ENCODE measurements around the gene KIAA0513.

KIAA0513 gene

DNA sequence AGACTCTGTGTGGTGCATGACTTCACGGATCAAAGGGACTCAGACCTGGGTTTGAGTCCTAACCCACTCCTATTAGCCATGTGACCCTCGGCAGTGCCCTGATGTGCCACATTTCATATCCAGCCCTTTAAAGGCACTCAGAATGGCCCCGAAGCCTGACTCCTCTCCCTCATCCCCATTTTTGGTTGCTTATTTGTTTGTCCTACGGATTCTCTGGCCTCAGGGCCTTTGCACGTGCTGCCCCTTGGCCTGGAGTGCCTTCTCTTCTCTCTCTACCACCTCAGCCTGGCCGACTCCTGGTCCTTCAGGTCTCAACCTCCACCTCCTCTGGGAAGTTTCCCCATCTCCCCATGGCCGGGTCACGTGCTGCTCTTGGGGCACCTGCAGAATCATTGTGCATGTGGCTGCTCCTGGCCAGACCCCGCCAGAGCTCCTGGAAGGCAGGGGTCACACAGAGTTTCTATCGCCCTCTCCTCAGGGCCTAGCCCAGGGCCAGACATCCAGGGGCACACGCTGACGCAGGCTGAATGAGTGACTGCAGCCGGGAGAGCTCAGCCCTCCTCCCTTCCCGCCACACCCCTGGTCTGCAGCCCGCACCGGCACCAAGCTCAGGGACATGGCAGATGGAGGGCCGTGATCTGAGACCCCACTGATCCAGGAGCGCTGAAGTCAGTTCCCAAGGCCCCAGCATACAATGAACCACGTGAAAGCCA, 106.6 kb downstream of the KIAA0513 start:
- no peak for DNase-seq
- Mint-ChIP-seq H3K4me3 (no peak overlapping the region), H3K36me3 (ENCODE audit: low read depth) (no peaks in the 10 kb centered on the region), H3K4me1 (ENCODE audit: low read depth) (peaks cover 5% of the 10 kb centered on the region), H3K27ac (no peak overlapping the region), H3K27me3 (peaks cover 32% of the 10 kb centered on the region), H3K9me3 (no peaks in the 10 kb centered on the region)

GRCh38 chr16:85134789-85135142, 107.2 kb downstream of the KIAA0513 start:
- Mint-ChIP-seq H3K36me3 (ENCODE audit: low read depth) (no peaks in the 10 kb centered on the region), H3K27ac (no peak overlapping the region), H3K9me3 (no peaks in the 10 kb centered on the region), H3K4me3 (no peak overlapping the region), H3K27me3 (peaks cover 37% of the 10 kb centered on the region), H3K4me1 (ENCODE audit: low read depth) (peaks cover 7% of the 10 kb centered on the region)
- no peak for DNase-seq

- no peak overlapping the region for H3K27ac Mint-ChIP-seq
- H3K9me3 Mint-ChIP-seq, result no peaks in the 10 kb centered on the region
- H3K27me3 Mint-ChIP-seq, result peaks cover 39% of the 10 kb centered on the region
- H3K4me3 Mint-ChIP-seq, result no peak overlapping the region
- H3K4me1 Mint-ChIP-seq (ENCODE audit: low read depth), result peaks cover 8% of the 10 kb centered on the region
- no peak for DNase-seq
- no peaks in the 10 kb centered on the region for H3K36me3 Mint-ChIP-seq (ENCODE audit: low read depth)
Observed at GRCh38 chr16:85136213-85136701, 108.7 kb downstream of the KIAA0513 start.

- no peaks in the 10 kb centered on the region for H3K36me3 Mint-ChIP-seq (ENCODE audit: low read depth)
Observed at GRCh38 chr16:85136702-85137322, 109.2 kb downstream of the KIAA0513 start.

DNA sequence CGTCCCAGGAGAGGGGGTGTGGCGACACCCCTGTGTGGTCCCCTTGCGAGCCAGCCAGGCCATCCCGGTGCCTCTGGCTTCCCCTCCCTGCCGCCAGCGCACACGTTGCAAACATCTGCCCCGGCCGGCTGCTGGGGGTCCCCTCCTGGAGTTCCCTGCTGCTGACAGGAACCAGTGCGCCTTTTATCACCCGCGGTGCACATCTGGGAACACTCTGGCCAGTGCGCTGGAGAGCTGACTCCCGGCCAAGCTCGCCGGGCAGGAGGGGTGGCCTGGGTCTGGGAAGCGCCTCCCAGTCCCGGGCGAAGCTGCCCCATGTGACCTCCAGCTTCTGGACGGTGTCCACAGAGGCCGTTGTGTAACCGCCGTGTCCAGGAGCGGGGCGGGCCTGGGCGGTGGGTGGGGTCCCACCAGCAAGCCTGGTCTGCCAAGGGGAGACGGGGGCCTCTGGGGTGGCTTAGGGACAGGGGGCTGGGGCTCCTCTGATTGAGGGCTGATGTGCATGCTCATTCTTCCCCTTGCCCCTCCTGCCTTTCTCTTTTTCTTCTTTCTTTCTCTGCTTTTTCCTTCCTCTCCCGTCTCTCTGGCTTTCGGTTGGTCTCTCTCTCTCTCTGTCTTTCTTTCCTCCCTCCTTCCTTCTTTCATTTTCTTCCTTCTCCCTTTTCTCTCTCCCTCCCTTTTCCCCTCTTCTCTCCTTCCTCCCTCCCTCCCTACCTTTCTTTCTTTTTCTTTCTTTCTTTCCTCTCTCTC, 109.9 kb downstream of the KIAA0513 start:
- no peak for DNase-seq
- Mint-ChIP-seq H3K27ac (no peak overlapping the region), H3K9me3 (no peaks in the 10 kb centered on the region), H3K4me1 (ENCODE audit: low read depth) (peaks cover 8% of the 10 kb centered on the region), H3K36me3 (ENCODE audit: low read depth) (no peaks in the 10 kb centered on the region), H3K4me3 (no peak overlapping the region), H3K27me3 (peaks cover 39% of the 10 kb centered on the region)

More at GRCh38 chr16:85136702-85137322, 109.2 kb downstream of the KIAA0513 start:
- no peaks in the 10 kb centered on the region for H3K9me3 Mint-ChIP-seq
- DNase-seq, result no peak
- peaks cover 39% of the 10 kb centered on the region for H3K27me3 Mint-ChIP-seq
- H3K4me3 Mint-ChIP-seq, result no peak overlapping the region
- peaks cover 8% of the 10 kb centered on the region for H3K4me1 Mint-ChIP-seq (ENCODE audit: low read depth)
- H3K27ac Mint-ChIP-seq, result no peak overlapping the region

GRCh38 chr16:85138073-85138824, 110.7 kb downstream of the KIAA0513 start:
- Mint-ChIP-seq H3K9me3 (no peaks in the 10 kb centered on the region), H3K4me1 (ENCODE audit: low read depth) (peaks cover 8% of the 10 kb centered on the region), H3K27me3 (peaks cover 39% of the 10 kb centered on the region), H3K36me3 (ENCODE audit: low read depth) (no peaks in the 10 kb centered on the region), H3K27ac (no peak overlapping the region), H3K4me3 (no peak overlapping the region)
- DNase-seq, result no peak

GRCh38 chr16:85138825-85139627, 111.4 kb downstream of the KIAA0513 start:
- DNase-seq, result no peak
- H3K9me3 Mint-ChIP-seq, result no peaks in the 10 kb centered on the region
- H3K27ac Mint-ChIP-seq, result no peak overlapping the region
- H3K4me3 Mint-ChIP-seq, result no peak overlapping the region
- H3K4me1 Mint-ChIP-seq (ENCODE audit: low read depth), result peaks cover 8% of the 10 kb centered on the region
- H3K27me3 Mint-ChIP-seq, result peaks cover 39% of the 10 kb centered on the region
- no peaks in the 10 kb centered on the region for H3K36me3 Mint-ChIP-seq (ENCODE audit: low read depth)

GRCh38 chr16:85139881-85140339, 112.3 kb downstream of the KIAA0513 start:
- H3K36me3 Mint-ChIP-seq (ENCODE audit: low read depth), result no peaks in the 10 kb centered on the region
- no peak overlapping the region for H3K4me3 Mint-ChIP-seq
- peaks cover 8% of the 10 kb centered on the region for H3K4me1 Mint-ChIP-seq (ENCODE audit: low read depth)
- DNase-seq, result no peak
- H3K9me3 Mint-ChIP-seq, result no peaks in the 10 kb centered on the region
- H3K27me3 Mint-ChIP-seq, result peaks cover 39% of the 10 kb centered on the region
- H3K27ac Mint-ChIP-seq, result no peak overlapping the region

GRCh38 chr16:85140455-85141012, 112.9 kb downstream of the KIAA0513 start:
- no peak overlapping the region for H3K27ac Mint-ChIP-seq
- H3K9me3 Mint-ChIP-seq, result no peaks in the 10 kb centered on the region

GRCh38 chr16:85141491-85142128, 114.0 kb downstream of the KIAA0513 start:
- Mint-ChIP-seq H3K4me3 (no peak overlapping the region), H3K27ac (no peak overlapping the region), H3K4me1 (ENCODE audit: low read depth) (peaks cover 7% of the 10 kb centered on the region), H3K27me3 (peaks cover 32% of the 10 kb centered on the region), H3K9me3 (no peaks in the 10 kb centered on the region), H3K36me3 (ENCODE audit: low read depth) (no peaks in the 10 kb centered on the region)
- no peak for DNase-seq

More at GRCh38 chr16:85140455-85141012, 112.9 kb downstream of the KIAA0513 start:
- Mint-ChIP-seq H3K36me3 (ENCODE audit: low read depth) (no peaks in the 10 kb centered on the region), H3K4me1 (ENCODE audit: low read depth) (peaks cover 8% of the 10 kb centered on the region), H3K4me3 (no peak overlapping the region), H3K27me3 (peaks cover 39% of the 10 kb centered on the region)
- no peak for DNase-seq

DNA sequence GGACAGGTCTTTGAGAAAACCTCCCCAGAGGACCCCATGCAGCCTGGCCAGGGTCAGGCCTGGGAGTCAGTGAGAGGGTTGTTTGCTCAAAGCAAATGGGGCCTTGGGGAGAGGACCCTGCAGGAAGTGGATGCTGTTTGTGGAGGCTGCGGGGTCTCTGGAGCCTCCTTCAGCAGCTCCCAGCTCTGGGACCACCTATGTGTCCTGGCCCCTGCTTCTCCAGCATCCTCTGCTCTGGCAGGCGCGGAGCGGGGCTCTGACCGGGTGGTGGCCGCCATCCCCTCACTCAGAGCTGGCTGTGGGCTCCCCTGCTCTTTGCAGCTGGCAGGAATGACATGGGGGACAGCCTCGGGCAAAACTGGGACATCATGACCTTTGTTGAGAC, 114.5 kb downstream of the KIAA0513 start:
- H3K9me3 Mint-ChIP-seq, result no peaks in the 10 kb centered on the region
- H3K36me3 Mint-ChIP-seq (ENCODE audit: low read depth), result no peaks in the 10 kb centered on the region
- no peak overlapping the region for H3K27ac Mint-ChIP-seq
- H3K4me1 Mint-ChIP-seq (ENCODE audit: low read depth), result peaks cover 7% of the 10 kb centered on the region
- DNase-seq, result no peak
- peaks cover 28% of the 10 kb centered on the region for H3K27me3 Mint-ChIP-seq
- H3K4me3 Mint-ChIP-seq, result no peak overlapping the region

GRCh38 chr16:85142771-85143211, 115.2 kb downstream of the KIAA0513 start:
- Mint-ChIP-seq H3K4me1 (ENCODE audit: low read depth) (peaks cover 5% of the 10 kb centered on the region), H3K27ac (no peak overlapping the region), H3K9me3 (no peaks in the 10 kb centered on the region), H3K4me3 (no peak overlapping the region), H3K36me3 (ENCODE audit: low read depth) (no peaks in the 10 kb centered on the region), H3K27me3 (peaks cover 21% of the 10 kb centered on the region)
- no peak for DNase-seq

Data from activated T-cell treated with anti-CD3 and anti-CD28 coated beads, Interleukin-2, amount 50 U/mL, for 24 hours (primary cell).